GM12865 (cell line): Measurements from ENCODE around the gene ZMYND10.
A peak's percentile ranks its signal among the peaks of the same experiment; 100 is the strongest.

Experiments
- DNase-seq: peaks from one replicate; pipeline ENCODE4 v3.0.0; 2010; ENCODE audit warnings: low read depth
- H3K4me3 ChIP-seq: 2 replicates; pipeline ENCODE4 v1.5.1; 2011; ENCODE audit warnings: mild to moderate bottlenecking, low read depth, low read length, control low read depth
- CTCF ChIP-seq: IDR thresholded peaks from 2 replicates; pipeline ENCODE4 v1.5.1; 2011; ENCODE audit warnings: low read length, control low read depth, low read depth, inconsistent platforms; ENCODE audit not compliant: insufficient read depth; ENCODE audit errors: missing control alignments

Gene ZMYND10

GRCh38 chr3:50350213-50350526, 4.6 kb upstream of the ZMYND10 start:
- TF ChIP-seq CTCF, result no peak
- H3K4me3 ChIP-seq, result peak overlapping the region; percentile 75
- DNase-seq, result no peak

- DNase-seq, result peak; percentile 80
- TF ChIP-seq CTCF, result peak; percentile 62
- H3K4me3 ChIP-seq, result no peak overlapping the region
Observed at GRCh38 chr3:50347187-50347813, 1.8 kb upstream of the ZMYND10 start.

GRCh38 chr3:50345008-50345407, 524 bp downstream of the ZMYND10 start:
- TF ChIP-seq CTCF, result no peak
- no peak overlapping the region for H3K4me3 ChIP-seq
- no peak for DNase-seq

- no peak for DNase-seq
- no peak for TF ChIP-seq CTCF
- no peak overlapping the region for H3K4me3 ChIP-seq
Observed at GRCh38 chr3:50342813-50343633, 2.5 kb downstream of the ZMYND10 start.

- no peak overlapping the region for H3K4me3 ChIP-seq
- no peak for DNase-seq
- TF ChIP-seq CTCF, result no peak
Observed at GRCh38 chr3:50341996-50342650, 3.4 kb downstream of the ZMYND10 start.

GRCh38 chr3:50341537-50341936, 4.0 kb downstream of the ZMYND10 start:
- peak overlapping the region; percentile 96 for H3K4me3 ChIP-seq
- no peak for DNase-seq
- TF ChIP-seq CTCF, result no peak
